H9 (cell line): ENCODE data around the gene RNLS. TPM values are rescaled to one million over a fixed set of nuclear protein-coding genes. Genes with fewer than 3 reads are reported as not detected.

ENCODE experiments used
- DNase-seq: peaks from one replicate; pipeline ENCODE4 v3.0.0-alpha.2; 2017
- H2AFZ ChIP-seq: one replicate; pipeline ENCODE4 v1.6.1; 2013; ENCODE audit warnings: mild to moderate bottlenecking, low read length, control low read depth, moderate library complexity
- H2AK5ac ChIP-seq: 2 replicates; pipeline ENCODE4 v1.6.1; 2013; ENCODE audit warnings: low read length, control low read depth, mixed read lengths; ENCODE audit not compliant: insufficient read length
- H2BK120ac ChIP-seq: one replicate; pipeline ENCODE4 v1.6.1; 2013; ENCODE audit warnings: low read depth, mild to moderate bottlenecking, low read length, control low read depth, inconsistent platforms; ENCODE audit not compliant: poor library complexity, severe bottlenecking
- H2BK12ac ChIP-seq: 2 replicates; pipeline ENCODE4 v1.6.1; 2013; ENCODE audit warnings: low read length, control low read depth, mixed read lengths, low read depth; ENCODE audit not compliant: insufficient read length
- H2BK15ac ChIP-seq: 2 replicates; pipeline ENCODE4 v1.6.1; 2013; ENCODE audit warnings: low read depth, low read length, control low read depth
- H2BK20ac ChIP-seq: one replicate; pipeline ENCODE4 v1.6.1; 2013; ENCODE audit warnings: low read depth, mild to moderate bottlenecking, low read length, control low read depth, inconsistent platforms; ENCODE audit not compliant: poor library complexity, severe bottlenecking
- H2BK5ac ChIP-seq: 2 replicates; pipeline ENCODE4 v1.6.1; 2013; ENCODE audit warnings: low read length, control low read depth, mixed read lengths; ENCODE audit not compliant: insufficient read length
- H3K14ac ChIP-seq: 2 replicates; pipeline ENCODE4 v1.6.1; 2013; ENCODE audit warnings: low read length, control low read depth; ENCODE audit not compliant: insufficient read depth
- H3K18ac ChIP-seq: 2 replicates; pipeline ENCODE4 v1.6.1; 2013; ENCODE audit warnings: low read depth, mild to moderate bottlenecking, mixed read lengths, low read length, control low read depth; ENCODE audit not compliant: insufficient read length
- H3K23ac ChIP-seq: 2 replicates; pipeline ENCODE4 v1.6.1; 2013; ENCODE audit warnings: low read length, control low read depth, mixed read lengths, low read depth; ENCODE audit not compliant: insufficient read length
- H3K23me2 ChIP-seq: 2 replicates; pipeline ENCODE4 v1.6.1; 2013; ENCODE audit warnings: low read depth, mild to moderate bottlenecking, mixed read lengths, low read length, control low read depth; ENCODE audit not compliant: insufficient read length, poor library complexity, severe bottlenecking
- H3K27ac ChIP-seq: 2 replicates; pipeline ENCODE4 v1.5.1; 2013; ENCODE audit warnings: low read length, control low read depth, mixed read lengths, low read depth; ENCODE audit not compliant: insufficient read length
- H3K27me3 ChIP-seq: 2 replicates; pipeline ENCODE4 v1.6.1; 2013; ENCODE audit warnings: low read length, control low read depth, inconsistent platforms; ENCODE audit not compliant: insufficient read depth
- H3K4ac ChIP-seq: 2 replicates; pipeline ENCODE4 v1.6.1; 2013; ENCODE audit warnings: low read depth, mild to moderate bottlenecking, control low read depth, inconsistent platforms, low read length, moderate library complexity
- H3K4me1 ChIP-seq: 2 replicates; pipeline ENCODE4 v1.6.1; 2013; ENCODE audit warnings: low read length, control low read depth, inconsistent platforms; ENCODE audit not compliant: insufficient read depth
- H3K4me2 ChIP-seq: 2 replicates; pipeline ENCODE4 v1.6.1; 2013; ENCODE audit warnings: low read length, control low read depth, mixed read lengths; ENCODE audit not compliant: insufficient read length, insufficient read depth
- H3K56ac ChIP-seq: 2 replicates; pipeline ENCODE4 v1.6.1; 2013; ENCODE audit warnings: low read depth, mild to moderate bottlenecking, mixed read lengths, low read length, control low read depth; ENCODE audit not compliant: insufficient read length
- H3K79me1 ChIP-seq: 2 replicates; pipeline ENCODE4 v1.6.1; 2013; ENCODE audit warnings: low read depth, mild to moderate bottlenecking, moderate library complexity, low read length, control low read depth, inconsistent platforms; ENCODE audit not compliant: insufficient read depth, poor library complexity, severe bottlenecking
- H3K79me2 ChIP-seq: 2 replicates; pipeline ENCODE4 v1.6.1; 2013; ENCODE audit warnings: low read length, control low read depth, inconsistent platforms; ENCODE audit not compliant: insufficient read depth
- H3K9ac ChIP-seq: 2 replicates; pipeline ENCODE4 v1.6.1; 2013; ENCODE audit warnings: low read length, control low read depth, mixed read lengths; ENCODE audit not compliant: insufficient read length; ENCODE audit errors: extremely low read depth
- H3K9me3 ChIP-seq: one replicate; pipeline ENCODE4 v1.6.1; 2013; ENCODE audit warnings: low read depth, low read length, inconsistent platforms; ENCODE audit not compliant: control insufficient read depth
- H3T11ph ChIP-seq: one replicate; pipeline ENCODE4 v1.6.1; 2013; ENCODE audit warnings: mild to moderate bottlenecking, low read length, control low read depth, inconsistent platforms
- H4K20me1 ChIP-seq: one replicate; pipeline ENCODE4 v1.6.1; 2013; ENCODE audit not compliant: control insufficient read depth, insufficient read length, insufficient read depth
- H4K5ac ChIP-seq: 2 replicates; pipeline ENCODE4 v1.6.1; 2013; ENCODE audit warnings: low read depth, mild to moderate bottlenecking, mixed read lengths, low read length, control low read depth; ENCODE audit not compliant: insufficient read length
- H4K8ac ChIP-seq: replicated peaks from 2 replicates; pipeline ENCODE4 v1.6.1; 2013; ENCODE audit warnings: low read length, control low read depth, mixed read lengths, low read depth; ENCODE audit not compliant: insufficient read length
- H4K91ac ChIP-seq: 2 replicates; pipeline ENCODE4 v1.6.1; 2013; ENCODE audit warnings: low read depth, mild to moderate bottlenecking, moderate library complexity, mixed read lengths, low read length, control low read depth; ENCODE audit not compliant: insufficient read length
- H3K27ac Mint-ChIP-seq, 3 experiments: 2 replicates in 2 of 3; 3 replicates in 1 of 3; pipeline ENCODE4 v1.8.0; 2020 to 2021; ENCODE audit warnings: mixed read lengths in 3 of 3, mild to moderate bottlenecking in 1 of 3, moderate library complexity in 1 of 3
- H3K27me3 Mint-ChIP-seq: 2 replicates; pipeline ENCODE4 v1.8.0; 2021; ENCODE audit warnings: low read depth, mild to moderate bottlenecking, moderate library complexity, mixed read lengths
- H3K36me3 Mint-ChIP-seq, 3 experiments: 2 replicates in 2 of 3; 3 replicates in 1 of 3; pipeline ENCODE4 v1.8.0; 2020 to 2021; ENCODE audit warnings: low read depth in 3 of 3, mixed read lengths in 3 of 3; ENCODE audit not compliant: insufficient read depth in 1 of 3
- H3K4me1 Mint-ChIP-seq, 2 experiments: 2 replicates each; pipeline ENCODE4 v1.8.0; 2020; ENCODE audit warnings: mixed read lengths in 2 of 2
- H3K4me3 Mint-ChIP-seq, 2 experiments: 2 replicates in 1 of 2; 3 replicates in 1 of 2; pipeline ENCODE4 v1.8.0; 2020 to 2021; ENCODE audit warnings: mild to moderate bottlenecking in 2 of 2, mixed read lengths in 2 of 2, moderate library complexity in 1 of 2
- H3K9me3 Mint-ChIP-seq, 2 experiments: 2 replicates in 1 of 2; 3 replicates in 1 of 2; pipeline ENCODE4 v1.8.0; 2020; ENCODE audit warnings: mild to moderate bottlenecking in 2 of 2, mixed read lengths in 2 of 2, moderate library complexity in 1 of 2
- WGBS: extraction: QIAGEN DNeasy Blood & Tissue Kit; methylation state at CpG from one replicate; pipeline ENCODE4 v1.1.7; 2013; ENCODE audit warnings: missing lambda C conversion rate, low lambda C conversion rate, mixed read lengths; ENCODE audit not compliant: insufficient read length; ENCODE audit errors: extremely low coverage; 5-methylcytosine and 5-hydroxymethylcytosine counted together
- total RNA-seq: library from RNA; stranded (reverse); gene quantifications from 2 replicates; pipeline ENCODE4 v1.2.1, GENCODE V29; 2021
- TF ChIP-seq, protein P1 (sequence below): fragments of 200-600 bp; sonication (generic); conservative IDR thresholded peaks from 3 replicates; pipeline ENCODE4 v1.8.0; 2021; ENCODE audit warnings: antibody characterized with exemption, mild to moderate bottlenecking

RNLS gene
- total RNA-seq, 1 experiment from 2014 or later: 7.5 TPM

DNA sequence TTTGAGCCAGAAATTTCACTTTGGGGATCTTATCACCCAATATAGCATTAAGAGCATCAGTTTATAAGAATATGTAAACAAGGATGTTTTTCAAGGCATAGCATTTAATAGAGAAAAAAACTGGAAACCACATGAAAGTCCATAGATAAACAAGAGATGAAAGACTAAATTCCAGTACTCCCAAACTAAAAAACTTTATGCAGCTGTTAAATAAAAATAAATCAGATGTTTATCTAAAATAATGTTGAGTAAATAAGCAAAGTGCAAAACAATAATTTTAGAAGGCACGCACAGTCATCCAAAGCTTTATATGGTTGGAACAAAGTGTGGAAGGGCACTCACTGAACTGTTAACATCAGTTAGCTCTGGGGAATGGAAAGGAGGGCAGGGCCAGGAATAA lies 21.0 kb downstream of the RNLS start:
- no peak overlapping the region for H3K18ac ChIP-seq
- no peaks in the 10 kb centered on the region for H3K79me2 ChIP-seq
- no peak overlapping the region for H2BK120ac ChIP-seq
- H3K4ac ChIP-seq: no peak overlapping the region
- no peaks in the 10 kb centered on the region for H3K79me1 ChIP-seq
- H4K5ac ChIP-seq: no peak overlapping the region
- H2AK5ac ChIP-seq: no peak overlapping the region
- no peaks in the 10 kb centered on the region for H3K4me1 ChIP-seq
- WGBS: no CpG with 5 or more reads among the region's 1 CpG
- H3K36me3 Mint-ChIP-seq: no peaks in the 10 kb centered on the region
- no peaks in the 10 kb centered on the region for H3K9me3 ChIP-seq
- no peak overlapping the region for H3K56ac ChIP-seq
- H2BK12ac ChIP-seq: no peak overlapping the region
- H2BK5ac ChIP-seq: no peak overlapping the region
- DNase-seq: no peak
- no peak overlapping the region for H3K4me3 Mint-ChIP-seq
- no peak overlapping the region for H2BK15ac ChIP-seq
- H4K8ac ChIP-seq: no peak overlapping the region
- no peak overlapping the region for H2BK20ac ChIP-seq
- H2AFZ ChIP-seq: no peak overlapping the region
- no peak overlapping the region for H3K14ac ChIP-seq
- peaks cover 2 to 3% of the 10 kb centered on the region in 2 experiments; a peak in 2 of 5 replicates for H3K9me3 Mint-ChIP-seq
- no peak overlapping the region for H3K27ac Mint-ChIP-seq
- H3K27me3 ChIP-seq: no peaks in the 10 kb centered on the region; the same call in 1 of the 2 replicates
- H3K23ac ChIP-seq: no peak overlapping the region
- H3K27ac ChIP-seq: no peak overlapping the region
- TF ChIP-seq, protein P1, sequence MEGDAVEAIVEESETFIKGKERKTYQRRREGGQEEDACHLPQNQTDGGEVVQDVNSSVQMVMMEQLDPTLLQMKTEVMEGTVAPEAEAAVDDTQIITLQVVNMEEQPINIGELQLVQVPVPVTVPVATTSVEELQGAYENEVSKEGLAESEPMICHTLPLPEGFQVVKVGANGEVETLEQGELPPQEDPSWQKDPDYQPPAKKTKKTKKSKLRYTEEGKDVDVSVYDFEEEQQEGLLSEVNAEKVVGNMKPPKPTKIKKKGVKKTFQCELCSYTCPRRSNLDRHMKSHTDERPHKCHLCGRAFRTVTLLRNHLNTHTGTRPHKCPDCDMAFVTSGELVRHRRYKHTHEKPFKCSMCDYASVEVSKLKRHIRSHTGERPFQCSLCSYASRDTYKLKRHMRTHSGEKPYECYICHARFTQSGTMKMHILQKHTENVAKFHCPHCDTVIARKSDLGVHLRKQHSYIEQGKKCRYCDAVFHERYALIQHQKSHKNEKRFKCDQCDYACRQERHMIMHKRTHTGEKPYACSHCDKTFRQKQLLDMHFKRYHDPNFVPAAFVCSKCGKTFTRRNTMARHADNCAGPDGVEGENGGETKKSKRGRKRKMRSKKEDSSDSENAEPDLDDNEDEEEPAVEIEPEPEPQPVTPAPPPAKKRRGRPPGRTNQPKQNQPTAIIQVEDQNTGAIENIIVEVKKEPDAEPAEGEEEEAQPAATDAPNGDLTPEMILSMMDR: no peak
- no peaks in the 10 kb centered on the region for H3K27me3 Mint-ChIP-seq
- H3K9ac ChIP-seq: no peak overlapping the region
- no peak overlapping the region for H4K91ac ChIP-seq
- no peak overlapping the region for H3T11ph ChIP-seq
- H4K20me1 ChIP-seq: no peaks in the 10 kb centered on the region
- no peaks in the 10 kb centered on the region for H3K23me2 ChIP-seq
- no peaks in the 10 kb centered on the region for H3K4me1 Mint-ChIP-seq
- no peak overlapping the region for H3K4me2 ChIP-seq
